HEK293 (cell line): ENCODE measurements around the gene PHYH.
"Not testable (repeated sequence)": the region's sequence is repeated elsewhere in the genome, so short reads cannot be mapped to it uniquely, and the experiment has no call there.

Experiments
- CTCF ChIA-PET: fragments of 350-600 bp; formaldehyde crosslinking; extraction: SDS; loops from one replicate; lab custom pipeline; 2021; ENCODE audit warnings: antibody characterized with exemption; lab: Yijun Ruan, JAX
- POLR2A ChIA-PET: fragments of 300-600 bp; formaldehyde crosslinking; extraction: SDS; loops from one replicate; lab custom pipeline; 2020; ENCODE audit warnings: antibody characterized with exemption, inconsistent platforms; lab: Yijun Ruan, JAX
- H3K27ac ChIP-seq: fragments of 200-500 bp; sonication (Bioruptor generic); 2 replicates; pipeline ENCODE4 v1.5.1; 2014; ENCODE audit warnings: low read depth, low read length, control low read depth, inconsistent platforms; ENCODE audit errors: extremely low read depth
- H3K36me3 ChIP-seq, 2 experiments: fragments of 200-500 bp in 1 of 2; sonication (Bioruptor generic) in 1 of 2; 1 replicate in 1 of 2; 2 replicates in 1 of 2; pipeline ENCODE4 v1.5.1; 2014 to 2017; ENCODE audit warnings: inconsistent platforms in 2 of 2, low read length in 2 of 2; ENCODE audit not compliant: control insufficient read depth in 2 of 2, insufficient read depth in 1 of 2
- H3K4me1 ChIP-seq: fragments of 200-500 bp; sonication (Bioruptor generic); 2 replicates; pipeline ENCODE4 v1.5.1; 2014; ENCODE audit warnings: mild to moderate bottlenecking, low read length, inconsistent platforms; ENCODE audit not compliant: control insufficient read depth, insufficient read depth
- H3K4me3 ChIP-seq: 2 replicates; pipeline ENCODE4 v1.5.1; 2011; ENCODE audit warnings: low read depth, mild to moderate bottlenecking, control low read depth, low read length, moderate library complexity
- H3K9me3 ChIP-seq: fragments of 200-500 bp; sonication (Bioruptor generic); 2 replicates; pipeline ENCODE4 v1.5.1; 2014; ENCODE audit warnings: low read depth, low read length, inconsistent platforms; ENCODE audit not compliant: control insufficient read depth, insufficient read depth
- MYNN ChIP-seq: fragments of 450-650 bp; formaldehyde crosslinking; IDR thresholded peaks from 2 replicates; pipeline ENCODE4 v1.5.1; 2016; ENCODE audit warnings: missing biosample characterization, missing genetic modification characterization, borderline replicate concordance
- SALL2 ChIP-seq: fragments of 450-650 bp; formaldehyde crosslinking; IDR thresholded peaks from 2 replicates; pipeline ENCODE4 v1.5.0; 2017; ENCODE audit warnings: missing biosample characterization, mild to moderate bottlenecking, missing genetic modification characterization, borderline replicate concordance
- SP3 ChIP-seq: fragments of 450-650 bp; formaldehyde crosslinking; IDR thresholded peaks from 2 replicates; pipeline ENCODE4 v1.5.1; 2016; ENCODE audit warnings: missing biosample characterization, missing genetic modification characterization
- SP7 ChIP-seq: fragments of 450-650 bp; formaldehyde crosslinking; IDR thresholded peaks from 2 replicates; pipeline ENCODE4 v1.5.1; 2016; ENCODE audit warnings: missing biosample characterization, missing genetic modification characterization
- WT1 ChIP-seq: fragments of 450-650 bp; formaldehyde crosslinking; IDR thresholded peaks from 2 replicates; pipeline ENCODE4 v1.5.1; 2016; ENCODE audit warnings: missing biosample characterization, missing genetic modification characterization
- ZBTB1 ChIP-seq: fragments of 450-650 bp; formaldehyde crosslinking; IDR thresholded peaks from 2 replicates; pipeline ENCODE4 v1.5.1; 2016; ENCODE audit warnings: missing biosample characterization, missing genetic modification characterization
- ZEB2 ChIP-seq: fragments of 450-650 bp; formaldehyde crosslinking; IDR thresholded peaks from 2 replicates; pipeline ENCODE4 v1.5.1; 2016; ENCODE audit warnings: missing biosample characterization, missing genetic modification characterization
- ZNF132 ChIP-seq: fragments of 450-650 bp; formaldehyde crosslinking; IDR thresholded peaks from 2 replicates; pipeline ENCODE4 v1.5.1; 2017; ENCODE audit warnings: missing biosample characterization, missing genetic modification characterization, borderline replicate concordance
- ZNF155 ChIP-seq: fragments of 450-650 bp; formaldehyde crosslinking; IDR thresholded peaks from 2 replicates; pipeline ENCODE4 v1.5.1; 2016; ENCODE audit warnings: missing biosample characterization, missing genetic modification characterization
- ZNF2 ChIP-seq: fragments of 450-650 bp; formaldehyde crosslinking; IDR thresholded peaks from 2 replicates; pipeline ENCODE4 v1.5.1; 2016; ENCODE audit warnings: missing biosample characterization, missing genetic modification characterization
- ZNF214 ChIP-seq: fragments of 450-650 bp; formaldehyde crosslinking; IDR thresholded peaks from 2 replicates; pipeline ENCODE4 v1.5.1; 2017; ENCODE audit warnings: missing biosample characterization, mild to moderate bottlenecking, missing genetic modification characterization, borderline replicate concordance
- ZNF266 ChIP-seq: fragments of 450-650 bp; formaldehyde crosslinking; IDR thresholded peaks from 2 replicates; pipeline ENCODE4 v1.5.1; 2016; ENCODE audit warnings: missing biosample characterization, missing genetic modification characterization, low read depth
- ZNF280D ChIP-seq: fragments of 450-650 bp; formaldehyde crosslinking; IDR thresholded peaks from 2 replicates; pipeline ENCODE4 v1.5.1; 2016; ENCODE audit warnings: missing biosample characterization, missing genetic modification characterization
- ZNF433 ChIP-seq: fragments of 450-650 bp; formaldehyde crosslinking; IDR thresholded peaks from 2 replicates; pipeline ENCODE4 v1.5.1; 2016; ENCODE audit warnings: missing biosample characterization, missing genetic modification characterization, low read depth
- ZNF518A ChIP-seq: fragments of 450-650 bp; formaldehyde crosslinking; conservative IDR thresholded peaks from 2 replicates; pipeline ENCODE4 v1.5.1; 2016; ENCODE audit warnings: low read depth, missing biosample characterization, missing genetic modification characterization
- ZNF521 ChIP-seq: fragments of 450-650 bp; formaldehyde crosslinking; IDR thresholded peaks from 2 replicates; pipeline ENCODE4 v1.5.1; 2017; ENCODE audit warnings: missing biosample characterization, mild to moderate bottlenecking, missing genetic modification characterization
- ZNF549 ChIP-seq: fragments of 450-650 bp; IDR thresholded peaks from 2 replicates; pipeline ENCODE4 v1.5.1; 2018; ENCODE audit warnings: missing biosample characterization, missing genetic modification characterization, mild to moderate bottlenecking, inconsistent platforms, moderate library complexity
- TF ChIP-seq, protein P1 (sequence below): fragments of 450-650 bp; formaldehyde crosslinking; IDR thresholded peaks from 2 replicates; pipeline ENCODE4 v1.5.1; 2017; ENCODE audit warnings: missing biosample characterization, missing genetic modification characterization

PHYH gene

GRCh38 chr10:13276749-13277365 is 23.0 kb downstream of the PHYH start:
- TF ChIP-seq ZNF433 (tag by site-specific recombination) (no peak), MYNN (tag by site-specific recombination) (no peak), ZNF2 (tag by site-specific recombination) (no peak), ZNF214 (no peak), ZNF521 (no peak), SP7 (no peak), SALL2 (tag by site-specific recombination) (no peak), WT1 (tag by site-specific recombination) (no peak), ZNF155 (tag by site-specific recombination) (no peak), ZNF518A (tag by site-specific recombination) (no peak), ZNF549 (tag by site-specific recombination) (no peak), ZBTB1 (no peak), ZNF266 (tag by site-specific recombination) (no peak), ZNF280D (tag by site-specific recombination) (no peak), ZEB2 (tag by site-specific recombination) (no peak), ZNF132 (no peak), SP3 (tag by site-specific recombination) (no peak)
- TF ChIP-seq, protein P1, sequence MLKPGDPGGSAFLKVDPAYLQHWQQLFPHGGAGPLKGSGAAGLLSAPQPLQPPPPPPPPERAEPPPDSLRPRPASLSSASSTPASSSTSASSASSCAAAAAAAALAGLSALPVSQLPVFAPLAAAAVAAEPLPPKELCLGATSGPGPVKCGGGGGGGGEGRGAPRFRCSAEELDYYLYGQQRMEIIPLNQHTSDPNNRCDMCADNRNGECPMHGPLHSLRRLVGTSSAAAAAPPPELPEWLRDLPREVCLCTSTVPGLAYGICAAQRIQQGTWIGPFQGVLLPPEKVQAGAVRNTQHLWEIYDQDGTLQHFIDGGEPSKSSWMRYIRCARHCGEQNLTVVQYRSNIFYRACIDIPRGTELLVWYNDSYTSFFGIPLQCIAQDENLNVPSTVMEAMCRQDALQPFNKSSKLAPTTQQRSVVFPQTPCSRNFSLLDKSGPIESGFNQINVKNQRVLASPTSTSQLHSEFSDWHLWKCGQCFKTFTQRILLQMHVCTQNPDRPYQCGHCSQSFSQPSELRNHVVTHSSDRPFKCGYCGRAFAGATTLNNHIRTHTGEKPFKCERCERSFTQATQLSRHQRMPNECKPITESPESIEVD (tag by site-specific recombination) = no peak
- TF ChIP-seq, all 188 proteins: peak for 0
- Histone ChIP-seq H3K36me3 (peaks cover 2 to 13% of the 10 kb centered on the region in 2 experiments; a peak in 2 of 3 replicates), H3K4me3 (no peak overlapping the region), H3K27ac (no peak overlapping the region), H3K4me1 (no peaks in the 10 kb centered on the region), H3K9me3 (no peaks in the 10 kb centered on the region)
- ChIA-PET POLR2A (no interaction called here), CTCF (interaction anchor here (0.7 kb wide), 1 partner anchor 12 kb away, joined by 5 read pairs; no protein-coding TSS in a partner anchor)

GRCh38 chr10:13276146-13276545 is 23.7 kb downstream of the PHYH start:
- H3K27ac ChIP-seq, CTCF ChIA-PET, H3K36me3 ChIP-seq, H3K4me1 ChIP-seq, POLR2A ChIA-PET, H3K4me3 ChIP-seq, H3K9me3 ChIP-seq: not testable (repeated sequence)
